Neuron (in vitro differentiated cells): ENCODE data around the gene CYP2C18.
"Not testable (repeated sequence)": the region's sequence is repeated elsewhere in the genome, so short reads cannot be mapped to it uniquely, and the experiment has no call there.

Experiments used
- H2AFZ ChIP-seq: one replicate; pipeline ENCODE4 v1.6.1; 2013; ENCODE audit warnings: low read depth, mild to moderate bottlenecking, inconsistent platforms, low read length, moderate library complexity
- H3K27me3 ChIP-seq: one replicate; pipeline ENCODE4 v1.6.1; 2013; ENCODE audit warnings: low read length; ENCODE audit not compliant: insufficient read depth
- H3K36me3 ChIP-seq: one replicate; pipeline ENCODE4 v1.6.1; 2013; ENCODE audit warnings: low read length; ENCODE audit not compliant: insufficient read depth
- H3K4me1 ChIP-seq: one replicate; pipeline ENCODE4 v1.6.1; 2013; ENCODE audit warnings: low read length; ENCODE audit not compliant: insufficient read depth
- H3K4me3 ChIP-seq: 2 replicates; pipeline ENCODE4 v1.5.1; 2013; ENCODE audit warnings: mild to moderate bottlenecking, low read length, moderate library complexity
- H3K9me3 ChIP-seq: one replicate; pipeline ENCODE4 v1.6.1; 2013; ENCODE audit warnings: low read length

Gene CYP2C18

DNA sequence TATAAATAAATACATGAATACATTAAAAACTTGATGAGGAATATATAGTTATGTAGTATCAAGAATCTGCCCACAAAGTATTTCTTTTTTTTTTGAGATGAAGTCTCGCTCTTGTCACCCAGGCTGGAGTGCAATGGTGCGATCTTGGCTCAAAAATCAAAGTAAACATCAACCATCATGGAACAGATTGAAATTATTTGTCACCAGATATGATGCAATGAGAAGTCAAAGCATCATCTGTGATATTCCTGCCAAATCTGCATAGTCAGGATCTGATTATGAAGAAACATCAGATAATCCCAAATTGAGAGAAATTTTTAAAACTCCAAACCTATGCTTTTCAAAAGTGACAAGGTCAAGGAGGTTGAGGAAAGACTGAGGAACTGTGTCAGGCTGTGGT lies 5.1 kb upstream of the CYP2C18 start:
- Histone ChIP-seq H2AFZ (no peak overlapping the region), H3K27me3 (no peaks in the 10 kb centered on the region), H3K36me3 (no peaks in the 10 kb centered on the region), H3K4me3 (no peak overlapping the region), H3K9me3 (no peaks in the 10 kb centered on the region), H3K4me1 (no peaks in the 10 kb centered on the region)

DNA sequence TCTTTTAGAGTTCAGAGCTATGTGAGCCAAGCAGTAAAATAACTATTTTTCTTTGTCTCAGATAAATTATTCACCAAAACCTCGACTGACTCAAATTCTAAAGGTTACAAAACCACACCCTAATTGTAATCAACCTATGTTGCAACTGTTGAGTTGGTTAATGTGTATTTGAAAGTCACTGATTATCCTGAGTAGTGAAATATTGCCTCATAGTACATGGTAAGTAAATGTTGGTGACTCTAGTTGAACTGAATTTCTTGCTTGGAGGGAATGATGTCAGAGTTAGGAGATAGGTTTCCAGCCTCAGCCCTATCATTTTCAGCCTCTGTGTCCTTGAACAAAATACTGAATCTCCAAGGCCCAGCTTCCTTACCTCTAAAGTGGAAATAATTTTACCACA lies 3.0 kb upstream of the CYP2C18 start:
- Histone ChIP-seq H3K4me1 (no peaks in the 10 kb centered on the region), H3K9me3 (no peaks in the 10 kb centered on the region), H3K4me3 (no peak overlapping the region), H3K27me3 (no peaks in the 10 kb centered on the region), H2AFZ (no peak overlapping the region), H3K36me3 (no peaks in the 10 kb centered on the region)

DNA sequence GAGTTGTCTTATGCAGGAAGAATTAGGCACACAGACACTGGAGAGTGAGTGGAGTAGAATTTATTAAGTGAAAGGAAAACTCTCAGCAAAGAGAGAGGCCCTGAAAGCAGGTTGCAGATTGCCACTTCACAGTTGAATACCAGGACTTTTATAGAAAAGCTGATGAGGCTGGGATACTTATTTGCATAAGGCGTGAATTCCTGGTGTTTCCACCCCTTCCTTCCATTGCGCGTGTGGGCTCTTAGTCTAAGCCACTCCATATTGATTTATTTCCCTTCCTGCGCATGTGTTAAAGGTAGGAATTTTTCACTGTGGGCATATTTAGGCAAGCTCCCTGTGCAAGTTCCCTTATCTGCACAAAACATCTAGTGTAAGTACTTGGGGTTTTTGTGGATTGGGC lies 893 bp upstream of the CYP2C18 start:
- H3K27me3 ChIP-seq, H2AFZ ChIP-seq, H3K36me3 ChIP-seq, H3K4me1 ChIP-seq, H3K9me3 ChIP-seq, H3K4me3 ChIP-seq: not testable (repeated sequence)

DNA sequence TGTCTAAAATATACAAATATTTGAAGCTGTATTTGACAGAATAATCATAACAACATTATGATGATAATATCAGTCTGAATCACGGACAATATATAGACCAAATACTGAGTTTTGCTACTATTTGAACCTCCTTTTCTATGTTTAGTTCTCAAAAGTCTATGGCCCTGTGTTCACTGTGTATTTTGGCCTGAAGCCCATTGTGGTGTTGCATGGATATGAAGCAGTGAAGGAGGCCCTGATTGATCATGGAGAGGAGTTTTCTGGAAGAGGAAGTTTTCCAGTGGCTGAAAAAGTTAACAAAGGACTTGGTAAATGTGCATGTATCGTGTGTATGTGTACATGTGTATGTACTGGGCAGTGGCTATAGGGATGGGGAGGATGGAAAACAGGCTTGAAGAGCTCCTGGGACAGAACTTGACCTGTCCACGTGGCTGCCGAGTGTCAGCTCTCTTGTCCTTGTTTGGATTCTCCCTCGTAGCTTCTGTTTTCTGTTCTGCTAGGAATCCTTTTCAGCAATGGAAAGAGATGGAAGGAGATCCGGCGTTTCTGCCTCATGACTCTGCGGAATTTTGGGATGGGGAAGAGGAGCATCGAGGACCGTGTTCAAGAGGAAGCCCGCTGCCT lies 4.2 kb downstream of the CYP2C18 start:
- H3K4me3 ChIP-seq, result no peak overlapping the region
- no peaks in the 10 kb centered on the region for H3K27me3 ChIP-seq
- no peaks in the 10 kb centered on the region for H3K36me3 ChIP-seq
- no peaks in the 10 kb centered on the region for H3K9me3 ChIP-seq
- no peaks in the 10 kb centered on the region for H3K4me1 ChIP-seq
- H2AFZ ChIP-seq, result no peak overlapping the region

DNA sequence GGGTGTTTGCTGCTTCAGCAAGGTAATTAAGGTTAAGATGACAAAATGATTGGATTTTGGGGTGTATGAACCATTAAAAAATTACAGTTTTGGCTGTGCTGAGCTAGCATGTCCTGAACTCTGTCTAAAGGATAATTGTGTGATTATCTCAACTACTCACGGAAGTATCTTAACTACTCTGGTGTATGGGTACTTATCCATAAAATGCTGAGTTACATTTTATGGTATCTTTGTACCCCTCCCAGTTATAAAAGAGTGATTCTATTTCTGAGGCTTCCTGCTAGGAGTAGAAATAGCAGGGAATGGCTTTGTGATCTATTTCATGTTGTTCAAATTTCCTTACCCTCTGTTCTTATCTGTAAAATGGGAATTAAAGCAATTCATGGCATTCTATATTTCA lies 22.6 kb downstream of the CYP2C18 start:
- H3K9me3 ChIP-seq, result no peaks in the 10 kb centered on the region
- no peaks in the 10 kb centered on the region for H3K4me1 ChIP-seq
- no peaks in the 10 kb centered on the region for H3K36me3 ChIP-seq
- H2AFZ ChIP-seq, result no peak overlapping the region
- H3K27me3 ChIP-seq, result no peaks in the 10 kb centered on the region
- no peak overlapping the region for H3K4me3 ChIP-seq

DNA sequence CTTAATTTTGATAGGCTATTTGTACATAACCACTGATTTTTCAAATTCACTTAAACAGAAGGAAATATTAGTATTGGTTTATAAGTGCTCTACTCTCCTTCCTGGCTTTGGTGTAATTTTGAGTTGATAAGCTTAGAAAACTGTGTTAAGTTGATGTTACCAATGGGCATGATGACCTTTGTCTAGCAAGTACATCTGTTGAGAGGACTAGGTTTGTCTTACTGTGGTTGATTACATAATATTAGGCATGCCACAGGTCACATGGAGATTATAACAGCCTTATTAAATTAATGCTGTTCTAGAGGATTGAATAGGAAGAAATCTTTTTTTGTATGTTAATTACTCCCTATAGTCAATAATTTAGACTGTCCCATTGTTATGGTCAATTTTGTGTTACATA lies 27.0 kb downstream of the CYP2C18 start:
- Histone ChIP-seq H3K27me3 (no peaks in the 10 kb centered on the region), H3K36me3 (no peaks in the 10 kb centered on the region), H3K4me1 (no peaks in the 10 kb centered on the region), H3K9me3 (no peaks in the 10 kb centered on the region), H3K4me3 (no peak overlapping the region), H2AFZ (no peak overlapping the region)

DNA sequence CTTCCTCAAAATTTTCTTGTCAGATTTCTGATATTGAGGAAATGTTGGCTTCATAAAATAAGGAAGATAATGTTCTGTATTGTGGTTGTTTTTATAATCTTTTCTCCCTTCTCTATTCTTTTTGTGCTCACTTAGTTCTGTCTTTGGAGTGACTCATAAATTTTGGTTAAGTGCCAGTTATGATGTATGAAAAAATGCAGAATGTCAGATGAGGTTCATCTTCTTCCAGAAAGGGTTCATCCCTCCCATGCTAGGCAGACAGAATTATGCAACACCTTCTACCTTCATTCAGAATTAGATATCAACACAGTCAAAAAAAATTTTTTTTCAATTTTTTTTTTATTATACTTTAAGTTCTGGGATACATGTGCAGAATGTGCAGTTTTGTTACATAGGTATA lies 42.3 kb downstream of the CYP2C18 start:
- no peaks in the 10 kb centered on the region for H3K27me3 ChIP-seq
- no peaks in the 10 kb centered on the region for H3K9me3 ChIP-seq
- no peak overlapping the region for H2AFZ ChIP-seq
- no peaks in the 10 kb centered on the region for H3K4me1 ChIP-seq
- H3K4me3 ChIP-seq, result no peak overlapping the region
- no peaks in the 10 kb centered on the region for H3K36me3 ChIP-seq

DNA sequence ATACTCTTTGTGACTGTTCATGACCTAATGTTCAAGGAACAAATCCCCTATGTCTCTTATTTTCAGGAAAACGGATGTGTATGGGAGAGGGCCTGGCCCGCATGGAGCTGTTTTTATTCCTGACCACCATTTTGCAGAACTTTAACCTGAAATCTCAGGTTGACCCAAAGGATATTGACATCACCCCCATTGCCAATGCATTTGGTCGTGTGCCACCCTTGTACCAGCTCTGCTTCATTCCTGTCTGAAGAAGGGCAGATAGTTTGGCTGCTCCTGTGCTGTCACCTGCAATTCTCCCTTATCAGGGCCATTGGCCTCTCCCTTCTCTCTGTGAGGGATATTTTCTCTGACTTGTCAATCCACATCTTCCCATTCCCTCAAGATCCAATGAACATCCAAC lies 51.7 kb downstream of the CYP2C18 start:
- H3K4me1 ChIP-seq, result no peaks in the 10 kb centered on the region
- H3K4me3 ChIP-seq, result no peak overlapping the region
- H3K27me3 ChIP-seq, result peaks cover 2% of the 10 kb centered on the region
- H3K9me3 ChIP-seq, result no peaks in the 10 kb centered on the region
- no peak overlapping the region for H2AFZ ChIP-seq
- H3K36me3 ChIP-seq, result no peaks in the 10 kb centered on the region

DNA sequence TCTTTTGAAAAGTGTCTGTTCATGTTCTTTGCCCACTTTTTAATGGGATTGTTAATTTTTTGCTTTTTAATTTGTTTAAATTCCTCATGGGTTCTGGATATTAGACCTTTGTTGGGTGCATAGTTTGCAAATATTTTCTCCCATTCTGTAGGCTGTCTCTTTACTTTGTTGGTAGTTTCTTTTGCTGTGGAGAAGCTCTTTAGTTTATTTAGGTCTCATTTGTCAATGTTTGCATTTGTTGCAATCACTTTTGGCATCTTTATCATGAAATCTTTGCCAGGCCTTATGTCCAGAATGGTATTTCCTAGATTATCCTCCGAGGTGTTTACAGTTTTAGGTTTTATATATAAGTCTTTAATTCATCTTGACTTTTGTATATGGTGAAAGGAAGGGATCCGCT lies 55.1 kb downstream of the CYP2C18 start:
- no peaks in the 10 kb centered on the region for H3K9me3 ChIP-seq
- H3K4me3 ChIP-seq, result no peak overlapping the region
- no peaks in the 10 kb centered on the region for H3K4me1 ChIP-seq
- H2AFZ ChIP-seq, result no peak overlapping the region
- H3K36me3 ChIP-seq, result no peaks in the 10 kb centered on the region
- H3K27me3 ChIP-seq, result peaks cover 2% of the 10 kb centered on the region

DNA sequence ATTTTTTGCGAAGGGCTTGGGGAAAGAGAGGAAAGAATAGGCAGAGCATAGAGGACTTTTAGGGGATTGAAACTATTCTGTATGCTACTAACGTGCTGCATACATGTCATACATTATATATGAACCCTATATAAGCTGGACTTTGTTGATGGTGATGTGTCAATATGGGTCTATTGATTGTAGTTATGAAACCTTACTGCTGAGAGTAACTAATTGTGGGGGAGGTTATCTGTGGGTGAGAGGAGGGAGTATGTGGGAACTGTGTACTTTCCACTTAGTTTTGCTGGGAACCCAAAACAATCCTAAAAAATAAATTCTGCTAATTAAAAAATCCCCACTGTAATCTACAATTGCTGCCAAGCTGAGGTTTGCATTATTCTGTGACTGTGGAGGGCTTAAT lies 63.6 kb downstream of the CYP2C18 start:
- Histone ChIP-seq H3K9me3 (no peaks in the 10 kb centered on the region), H2AFZ (no peak overlapping the region)

DNA sequence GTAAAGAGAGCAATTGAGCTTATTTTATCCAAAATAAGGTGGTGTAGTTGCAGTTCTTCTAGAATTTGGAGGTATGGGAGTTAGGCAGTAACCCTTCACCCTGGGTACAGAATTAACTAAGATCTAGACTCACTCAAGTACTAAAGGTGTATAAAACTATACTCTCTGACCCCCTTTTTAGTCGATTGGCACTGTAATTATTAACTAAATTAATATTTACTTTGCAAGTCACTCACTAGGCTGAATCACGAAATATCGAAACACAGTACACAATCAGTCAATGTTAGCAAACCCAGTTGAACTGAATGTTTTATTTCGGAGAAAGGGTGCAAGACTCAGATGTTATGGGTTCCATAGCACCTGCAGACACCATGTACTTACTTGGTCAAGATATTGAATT lies 64.3 kb downstream of the CYP2C18 start:
- Histone ChIP-seq H3K9me3 (no peaks in the 10 kb centered on the region), H3K4me1 (no peaks in the 10 kb centered on the region), H3K27me3 (no peaks in the 10 kb centered on the region), H3K36me3 (no peaks in the 10 kb centered on the region), H3K4me3 (no peak overlapping the region), H2AFZ (no peak overlapping the region)

More for the DNA sequence above, 63.6 kb downstream of the CYP2C18 start:
- Histone ChIP-seq H3K4me1 (no peaks in the 10 kb centered on the region), H3K27me3 (no peaks in the 10 kb centered on the region), H3K4me3 (no peak overlapping the region), H3K36me3 (no peaks in the 10 kb centered on the region)

DNA sequence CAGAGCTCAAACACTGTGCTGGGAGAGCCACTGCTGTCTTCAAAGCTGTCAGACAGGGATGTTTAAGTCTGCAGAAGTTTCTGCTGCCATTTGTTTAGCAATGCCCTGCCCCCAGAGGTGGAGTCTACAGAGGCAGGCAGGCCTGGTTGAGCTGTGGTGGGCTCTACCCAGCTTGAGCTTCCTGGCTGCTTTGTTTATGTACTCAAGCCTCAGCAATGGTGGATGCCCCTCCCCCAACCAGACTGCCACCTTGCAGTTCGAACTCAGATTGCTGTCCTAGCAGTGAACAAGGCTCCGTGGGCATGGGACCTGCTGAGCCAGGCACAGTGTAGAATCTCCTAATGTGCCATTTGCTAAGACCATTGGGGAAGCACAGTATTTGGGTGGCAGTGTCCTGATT lies 74.4 kb downstream of the CYP2C18 start:
- Histone ChIP-seq H3K36me3 (no peaks in the 10 kb centered on the region), H3K9me3 (no peaks in the 10 kb centered on the region), H3K27me3 (no peaks in the 10 kb centered on the region), H3K4me3 (no peak overlapping the region), H2AFZ (no peak overlapping the region), H3K4me1 (no peaks in the 10 kb centered on the region)

DNA sequence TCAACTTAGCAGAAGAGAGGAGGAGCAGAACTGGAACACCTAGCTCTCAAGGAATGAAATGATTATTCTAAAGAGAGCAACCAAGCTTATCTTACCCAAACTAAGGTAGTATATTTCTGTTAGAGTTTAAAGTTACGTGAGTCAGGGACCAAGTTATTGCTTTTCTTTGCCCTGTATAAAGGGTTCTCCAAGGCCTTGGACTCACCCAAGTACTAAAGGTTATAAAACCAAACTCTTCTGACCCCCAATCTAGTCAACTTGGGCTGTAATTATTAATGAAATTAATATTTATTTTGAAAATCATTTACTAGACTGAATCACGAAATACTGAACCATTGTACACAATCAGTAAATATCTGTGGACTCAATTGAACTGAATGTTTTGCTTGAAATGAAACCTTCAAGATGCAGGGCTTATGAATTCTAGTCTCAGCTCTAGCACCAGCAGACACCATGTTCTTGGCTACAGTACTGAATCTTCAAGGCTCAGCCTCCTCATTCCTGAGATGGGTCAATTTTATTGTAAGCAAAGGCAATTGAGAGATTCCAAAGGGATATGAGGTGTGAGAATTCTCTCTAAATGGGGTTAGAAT lies 77.2 kb downstream of the CYP2C18 start:
- Histone ChIP-seq H2AFZ (no peak overlapping the region), H3K27me3 (no peaks in the 10 kb centered on the region), H3K36me3 (no peaks in the 10 kb centered on the region), H3K4me3 (no peak overlapping the region), H3K4me1 (no peaks in the 10 kb centered on the region), H3K9me3 (no peaks in the 10 kb centered on the region)

DNA sequence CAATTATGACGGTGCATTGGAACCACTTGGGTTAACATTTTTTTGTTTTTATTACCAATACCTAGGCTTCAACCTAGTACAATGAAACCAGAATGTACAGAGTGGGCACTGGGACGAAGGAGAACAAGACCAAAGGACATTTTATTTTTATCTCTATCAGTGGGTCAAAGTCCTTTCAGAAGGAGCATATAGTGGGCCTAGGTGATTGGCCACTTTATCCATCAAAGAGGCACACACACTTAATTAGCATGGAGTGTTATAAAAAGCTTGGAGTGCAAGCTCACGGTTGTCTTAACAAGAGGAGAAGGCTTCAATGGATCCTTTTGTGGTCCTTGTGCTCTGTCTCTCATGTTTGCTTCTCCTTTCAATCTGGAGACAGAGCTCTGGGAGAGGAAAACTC lies 78.9 kb downstream of the CYP2C18 start, which contains the start of gene CYP2C19:
CYP2C19 (plus strand) TSS at position 289 of the 400 bp plus-strand sequence; CDS start at position 314, 25 bp downstream.
- Histone ChIP-seq H2AFZ (no peak within 1 kb of the TSS), H3K4me1 (no peaks in the 10 kb centered on the region), H3K4me3 (no peak within 1 kb of the TSS), H3K27me3 (no peaks in the 10 kb centered on the region), H3K36me3 (no peaks in the 10 kb centered on the region), H3K9me3 (no peaks in the 10 kb centered on the region)
